ENCODE data around the gene ASCL2.
"Not testable (repeated sequence)": the region's sequence is repeated elsewhere in the genome, so short reads cannot be mapped to it uniquely, and the experiment has no call there.

The ASCL2 gene

DNA sequence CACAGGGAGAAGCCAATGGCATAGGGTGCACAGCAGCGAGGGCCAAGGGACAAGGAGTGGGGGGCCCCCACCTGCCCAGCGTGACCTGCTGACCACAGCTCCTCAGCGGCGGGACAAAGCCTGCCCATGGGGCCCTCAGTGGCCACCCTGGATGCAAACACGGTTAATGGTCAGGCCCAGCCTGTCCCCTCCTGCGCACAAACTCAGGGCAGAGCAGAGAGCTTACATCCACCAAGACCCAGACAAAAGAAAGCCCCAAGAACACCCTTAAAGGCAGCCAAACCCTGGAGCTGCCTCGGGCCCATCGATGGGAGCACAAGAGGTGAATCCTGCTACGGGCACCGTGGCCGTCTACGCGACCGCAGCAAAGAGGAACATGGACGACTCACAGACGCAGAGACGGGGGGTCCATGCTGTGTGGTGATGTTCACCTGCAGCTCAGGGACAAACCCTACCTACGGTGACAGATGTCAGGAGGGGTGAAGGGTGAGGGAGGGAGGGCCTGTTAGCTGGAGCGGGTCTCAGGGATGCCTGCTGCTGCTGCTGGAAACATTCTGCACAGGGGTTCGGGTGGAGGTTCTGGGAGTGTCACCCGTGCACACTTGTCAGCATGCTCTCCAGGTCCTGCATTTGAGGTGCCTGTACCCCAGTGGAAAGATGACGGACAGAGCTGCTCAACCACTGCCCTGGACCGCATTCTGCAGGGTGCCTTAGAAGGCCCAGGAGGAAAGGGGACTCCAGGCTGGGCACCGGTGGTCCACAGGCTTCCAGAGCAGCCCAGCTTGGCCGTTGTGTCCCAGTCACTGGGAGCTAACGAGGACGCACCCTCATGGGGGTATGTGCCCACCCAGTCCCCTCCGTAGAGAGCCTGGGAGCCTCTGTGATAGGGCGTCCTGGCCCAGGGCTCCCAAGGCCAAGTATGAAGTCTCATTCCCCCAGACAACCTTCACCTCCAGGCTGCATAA lies 11.6 kb downstream of the ASCL2 start:
- no peak for DNase-seq

GRCh38 chr11:2256951-2257700 lies 13.3 kb downstream of the ASCL2 start:
- no peak for DNase-seq

DNA sequence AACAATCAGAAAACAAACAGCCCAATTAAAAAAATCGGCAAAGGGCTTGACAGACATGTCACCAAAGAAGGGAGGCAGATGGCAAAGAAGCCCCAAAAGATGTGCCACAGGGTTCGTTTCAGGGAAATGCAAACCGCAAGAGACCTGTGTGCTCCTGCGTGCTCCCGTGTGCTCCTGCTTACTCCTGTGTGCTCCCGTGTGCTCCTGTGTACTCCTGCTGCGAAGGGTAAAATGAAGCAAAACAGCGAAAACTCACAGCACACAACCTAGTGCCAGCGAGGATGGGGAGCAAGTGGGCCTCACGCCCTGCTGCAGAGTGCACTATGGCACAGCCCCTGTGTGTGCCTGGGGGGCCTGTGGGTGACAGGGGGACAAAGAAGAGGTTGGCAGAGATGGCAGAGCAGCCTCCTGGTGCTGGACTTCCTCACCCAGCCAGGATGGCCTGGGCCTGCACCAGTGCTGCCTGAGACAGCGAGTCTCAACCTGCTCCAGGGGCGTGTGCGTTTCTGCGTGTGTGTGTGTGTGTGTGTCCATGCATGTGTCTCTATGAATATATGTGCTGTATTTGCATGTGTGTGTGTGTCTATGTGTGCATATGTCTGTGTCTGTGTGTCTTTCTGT lies 14.0 kb downstream of the ASCL2 start:
- no peak for DNase-seq

DNA sequence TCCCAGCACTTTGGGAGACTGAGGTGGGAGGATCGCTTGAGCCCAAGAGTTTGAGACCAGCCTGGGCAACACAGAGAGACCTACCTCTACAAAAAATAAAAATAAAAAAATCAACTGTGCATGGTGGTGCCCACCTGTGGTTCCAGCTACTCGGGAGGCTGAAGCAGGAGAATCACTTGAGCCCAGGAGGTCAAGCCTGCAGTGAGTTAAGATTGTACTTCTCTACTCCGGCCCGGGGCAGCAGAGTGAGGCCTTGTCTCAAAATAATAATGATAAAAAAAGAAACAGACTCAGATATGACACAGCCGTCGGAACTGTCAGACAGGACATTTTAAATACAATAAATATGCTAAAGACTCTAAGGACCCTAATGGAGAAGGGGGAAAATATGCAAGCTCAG lies 18.4 kb downstream of the ASCL2 start:
- DNase-seq, result no peak

DNA sequence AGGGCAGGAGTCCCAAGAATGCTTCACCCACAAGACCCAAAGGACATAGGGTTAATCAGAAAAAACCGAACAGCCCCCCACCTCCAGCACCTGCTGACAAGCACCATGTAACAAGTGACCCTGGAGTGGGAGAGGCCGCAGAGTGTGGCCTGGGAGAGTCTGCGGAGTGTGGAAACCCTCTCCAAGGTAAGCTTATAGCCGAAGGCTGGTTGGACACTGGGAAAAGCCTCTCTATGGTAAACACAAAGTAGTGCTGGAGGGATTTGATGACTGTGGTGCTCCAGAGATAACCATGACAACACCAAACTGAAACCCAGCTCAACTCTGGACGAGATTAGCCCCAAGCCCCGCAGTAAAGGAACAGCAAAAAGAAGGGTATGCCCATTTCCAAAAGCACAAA lies 19.2 kb downstream of the ASCL2 start:
- no peak for DNase-seq

- DNase-seq, result no peak
Measured at GRCh38 chr11:2250485-2250884, 19.9 kb downstream of the ASCL2 start.

DNA sequence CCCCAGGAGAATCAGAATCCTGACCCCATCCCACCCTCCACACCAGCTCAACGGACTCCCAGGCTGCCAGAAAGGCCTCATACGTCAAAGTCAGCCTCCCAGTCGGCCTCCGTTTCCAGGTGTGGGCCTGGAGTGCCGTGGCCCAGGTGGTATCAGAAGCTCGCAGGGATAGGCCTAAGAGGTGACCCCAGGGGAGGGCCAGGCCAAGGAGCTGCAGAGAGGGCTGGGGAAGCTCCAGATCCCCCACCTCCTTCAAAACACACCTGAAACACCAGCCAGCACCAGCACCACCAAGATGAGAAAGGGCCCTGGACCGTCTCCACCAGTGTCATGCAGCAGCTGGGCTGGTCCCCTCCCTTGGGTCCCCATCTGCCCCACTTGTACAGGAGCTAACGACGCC lies 20.3 kb downstream of the ASCL2 start:
- no peak for DNase-seq

DNA sequence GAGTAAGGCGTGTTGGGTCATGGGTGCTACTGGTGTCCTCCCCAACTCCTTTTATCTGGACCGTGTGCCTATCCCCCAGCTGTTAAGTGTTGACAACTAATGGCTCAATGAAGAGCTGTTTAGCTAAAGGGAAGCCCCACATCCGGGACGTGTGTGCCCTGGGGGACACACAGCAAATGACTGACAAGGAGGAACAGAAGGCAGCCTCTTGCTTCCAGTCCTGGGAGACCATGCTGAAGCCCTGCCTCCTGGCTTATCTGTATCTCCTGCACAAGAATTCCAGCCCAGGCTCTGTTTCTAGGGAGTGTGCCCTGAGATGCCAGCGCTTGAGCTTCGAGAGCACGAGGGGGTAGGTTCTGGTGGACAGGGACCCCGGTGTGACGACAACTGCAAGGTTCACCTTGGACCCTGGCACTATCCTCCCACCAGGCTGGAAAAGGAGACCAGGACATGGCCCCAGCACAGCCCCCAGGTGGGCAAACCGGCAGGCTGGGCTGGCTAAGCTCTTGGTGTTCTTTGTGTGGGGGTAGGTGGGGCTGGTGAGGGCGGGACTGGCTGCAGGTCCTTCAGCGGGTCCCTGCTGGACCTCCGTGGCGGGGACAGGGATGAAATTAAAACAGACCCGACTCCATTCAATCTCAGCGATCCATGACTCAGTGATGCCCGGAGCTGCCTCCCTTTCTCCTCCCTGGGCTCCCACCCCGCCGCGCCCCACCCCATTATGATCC lies 21.0 kb downstream of the ASCL2 start:
- DNase-seq, result no peak

DNA sequence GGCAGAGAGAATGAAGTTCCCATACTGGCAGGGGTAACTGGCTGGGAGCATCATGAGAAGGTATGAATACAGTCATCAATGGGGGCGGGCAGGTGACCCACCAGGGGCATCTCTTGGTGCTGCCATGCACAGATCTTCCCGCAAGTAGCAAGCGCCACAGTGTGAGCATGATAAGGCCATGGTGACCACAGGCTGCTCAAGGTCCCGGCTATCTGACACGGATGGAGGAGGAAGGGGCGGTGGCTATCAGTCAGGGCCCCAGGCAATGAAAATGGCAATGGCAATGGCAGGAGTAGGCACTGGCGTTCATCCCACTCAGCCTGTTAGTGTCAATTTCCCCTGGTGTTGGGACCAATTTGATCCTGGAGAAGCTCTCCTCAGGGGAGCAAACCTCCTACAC lies 21.6 kb downstream of the ASCL2 start:
- no peak for DNase-seq

- no peak for DNase-seq
Measured at GRCh38 chr11:2248242-2248641, 22.1 kb downstream of the ASCL2 start.

GRCh38 chr11:2247496-2247895 lies 22.9 kb downstream of the ASCL2 start:
- no peak for DNase-seq

- DNase-seq, result no peak
Measured at GRCh38 chr11:2240834-2241233, 29.6 kb downstream of the ASCL2 start.

GRCh38 chr11:2237457-2238238 lies 32.7 kb downstream of the ASCL2 start:
- no peak for DNase-seq

GRCh38 chr11:2236381-2237134 lies 33.8 kb downstream of the ASCL2 start:
- DNase-seq, result not testable (repeated sequence)

DNA sequence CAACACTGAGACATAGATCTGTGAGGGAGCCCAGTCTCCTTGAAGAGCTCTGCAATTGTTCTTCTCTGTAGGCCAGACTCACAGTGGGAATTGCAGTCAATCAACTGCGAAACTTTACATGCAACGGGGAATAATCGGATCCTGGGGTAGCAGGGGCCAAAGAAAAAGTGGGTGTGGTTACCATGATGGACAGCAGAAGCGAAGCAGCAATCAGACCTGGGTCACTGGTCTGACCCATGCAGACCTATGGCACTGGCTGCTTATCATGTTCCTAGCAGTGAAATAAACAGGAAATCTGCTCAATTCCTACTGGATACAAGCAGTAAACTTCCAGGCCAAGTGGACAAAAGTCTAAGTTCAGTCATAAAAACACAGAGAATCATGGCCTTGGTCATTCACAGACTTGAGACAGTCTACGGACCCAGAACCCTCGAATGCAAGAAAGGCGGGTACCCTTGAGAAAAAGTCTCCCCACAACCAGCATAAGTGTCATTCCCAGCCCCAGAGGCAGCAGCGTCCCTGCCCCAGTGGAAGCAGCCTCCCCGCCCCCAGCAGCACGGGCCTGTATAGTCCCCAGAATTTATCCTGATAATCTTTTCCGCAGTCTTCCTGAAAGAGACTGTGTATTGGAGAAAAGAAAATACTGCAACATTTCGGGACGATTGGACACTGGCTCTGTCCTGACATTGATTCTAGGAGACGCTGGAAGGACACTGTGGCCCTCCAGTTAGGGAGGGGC lies 34.6 kb downstream of the ASCL2 start:
- no peak for DNase-seq

- no peak for DNase-seq
Measured at GRCh38 chr11:2234963-2235362, 35.4 kb downstream of the ASCL2 start.

DNA sequence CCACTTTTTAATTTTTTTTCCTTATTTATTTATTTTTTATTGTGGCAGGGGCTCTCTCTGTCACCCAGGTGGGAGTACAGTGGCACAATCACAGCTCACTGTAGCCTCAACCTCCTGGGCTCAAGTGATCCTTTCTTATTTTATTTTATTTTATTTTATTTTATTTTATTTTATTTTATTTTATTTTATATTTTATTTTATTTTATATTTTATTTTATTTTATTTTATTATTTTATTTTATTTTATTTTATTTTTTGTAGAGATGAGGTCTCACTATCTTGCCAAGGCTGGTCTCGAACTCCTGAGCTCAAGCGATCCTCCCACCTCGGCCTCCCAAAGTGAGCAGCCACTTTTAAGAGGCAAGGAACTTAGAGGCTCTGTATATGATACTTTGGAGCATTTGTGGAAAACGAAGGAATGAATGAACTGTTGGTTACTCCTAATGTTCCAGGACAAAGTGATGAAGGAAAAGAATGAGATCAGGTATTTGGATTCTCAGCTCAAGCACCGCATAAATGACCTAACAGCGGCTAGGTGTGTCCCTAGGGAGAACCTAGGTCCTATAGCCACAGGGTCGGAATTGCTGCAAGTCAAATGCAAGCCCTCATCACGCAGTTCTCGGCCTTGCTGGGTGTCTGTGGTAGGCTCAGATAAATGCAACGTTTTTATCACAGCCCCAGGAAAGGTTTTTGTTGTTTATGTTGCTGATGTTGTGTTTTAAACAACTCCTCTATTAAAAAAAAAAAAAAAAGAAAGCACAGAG lies 36.5 kb downstream of the ASCL2 start:
- no peak for DNase-seq

DNA sequence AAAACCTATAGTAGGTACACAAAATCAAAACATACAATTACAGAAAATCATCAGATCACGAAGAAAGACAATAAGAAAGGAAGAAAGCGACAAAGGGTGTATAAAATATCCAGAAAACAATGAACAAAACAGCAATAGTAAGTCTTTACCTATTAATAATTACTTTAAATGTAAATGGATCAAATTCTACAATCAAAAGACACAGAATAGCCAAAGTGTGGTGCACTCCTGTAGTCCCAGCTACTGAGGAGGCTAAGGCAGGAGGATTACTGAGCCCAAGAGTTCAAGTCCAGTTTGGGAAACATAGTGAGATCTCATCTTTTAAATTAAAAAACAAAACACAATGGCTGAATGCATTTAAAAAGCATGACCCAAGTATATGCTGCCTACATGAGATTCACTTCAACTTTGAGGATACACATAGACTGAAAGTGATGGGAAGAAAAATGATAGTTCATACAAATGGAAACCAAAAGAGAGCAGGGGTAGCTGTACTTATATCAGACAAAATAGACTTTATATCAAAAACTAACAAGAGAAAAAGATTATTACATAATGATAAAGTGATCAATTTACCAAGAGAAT lies 40.6 kb downstream of the ASCL2 start:
- no peak for DNase-seq

GRCh38 chr11:2224254-2224653 lies 46.1 kb downstream of the ASCL2 start:
- DNase-seq, result no peak
